ENCODE results near the gene RLBP1. TPM values are rescaled to one million over a fixed set of nuclear protein-coding genes. Genes with fewer than 3 reads are reported as not detected.

RLBP1 gene
- total and polyA plus RNA-seq, 10 of the 15 experiments (the other 5 are each of a cell fraction or from before 2014, with no cell fraction given): 0.06 TPM; not detected in 9

- H3K9me3 ChIP-seq (replicated peaks; ENCODE audit: control insufficient read depth, insufficient read depth, low read length): no peaks in the 10 kb centered on the region
- no TSS peak for BruUV-seq (replicated peaks)
- TF ChIP-seq CBX3 (IDR thresholded peaks at IDR 0.05; ENCODE audit: borderline replicate concordance, low read depth) (no peak), CBX5 (IDR thresholded peaks at IDR 0.05; ENCODE audit: low read depth) (no peak), SMAD1 (IDR thresholded peaks at IDR 0.05; ENCODE audit: low read depth, partially characterized antibody) (no peak), USF1 (IDR thresholded peaks at IDR 0.05; ENCODE audit: borderline replicate concordance, extremely low read length, insufficient read depth, low read depth, low read length) (no peak), ZSCAN29 (IDR thresholded peaks at IDR 0.05) (no peak), ZNF207 (IDR thresholded peaks at IDR 0.05; ENCODE audit: borderline replicate concordance) (no peak), NR2C2 (IDR thresholded peaks at IDR 0.05; ENCODE audit: borderline replicate concordance, control insufficient read depth, insufficient read length, low read depth) (no peak)
- peaks cover 6 to 7% of the 10 kb centered on the region in 2 experiments; a peak in 3 of 4 replicates for H3K36me3 ChIP-seq (ENCODE audit: control insufficient read depth in 2 of 2, insufficient read depth in 2 of 2, low read length in 1 of 2)
- no peak overlapping the region for H3K4me3 ChIP-seq
- POLR2A ChIA-PET: no interaction called here
- H3K4me1 ChIP-seq (ENCODE audit: control insufficient read depth, insufficient read depth, low read length): no peaks in the 10 kb centered on the region
- CTCF ChIA-PET: interaction anchor here (0.8 to 8.1 kb wide), 6 partner anchors 11 to 137 kb away, joined by 3 to 47 read pairs (median 4); no protein-coding TSS in a partner anchor
- RAD21 ChIA-PET (ENCODE audit: unreplicated experiment): interaction anchor here (1.6 kb wide), 1 partner anchor 137 kb away, joined by 5 read pairs; no protein-coding TSS in a partner anchor
- no peak for ATAC-seq
- intact Hi-C loops (cut with micrococcal nuclease; ENCODE audit: unreplicated experiment) (no loop called here), in situ Hi-C loops (cut with MboI) (no loop called here)
- H3K27me3 ChIP-seq (replicated peaks in 1 of 2; ENCODE audit: control insufficient read depth in 2 of 2, insufficient read depth in 2 of 2, low read length in 1 of 2): no peaks in the 10 kb centered on the region
- H3K27ac ChIP-seq (ENCODE audit: control insufficient read depth, insufficient read depth): no peak overlapping the region
- 98% methylated on average over 4 of the region's 4 CpGs for WGBS (ENCODE audit: insufficient coverage, insufficient replicate concordance, low lambda C conversion rate, missing lambda C conversion rate)
- no peaks in the 10 kb centered on the region for H4K20me1 ChIP-seq (ENCODE audit: control insufficient read depth, insufficient read depth)
- SMC1A ChIA-PET (ENCODE audit: uncharacterized antibody, unreplicated experiment): interaction anchor here (1.2 kb wide), 1 partner anchor 66 kb away, joined by 4 read pairs; no protein-coding TSS in a partner anchor
- H3K4me2 ChIP-seq (ENCODE audit: control insufficient read depth, insufficient read depth): no peak overlapping the region
- H3K9ac ChIP-seq (ENCODE audit: control insufficient read depth, insufficient read depth, low read length): no peak overlapping the region
- no peaks in the 10 kb centered on the region for H3K79me2 ChIP-seq (ENCODE audit: control insufficient read depth, insufficient read depth, low read length)
- FAIRE-seq: no peak
- no peak overlapping the region for H2AFZ ChIP-seq (ENCODE audit: control insufficient read depth, low read depth, low read length)
- no peak for DNase-seq (ENCODE audit: low read depth, low spot score)
Measured at GRCh38 chr15:89194608-89195007, 26.8 kb downstream of the RLBP1 start.
